Trophoblast cell (in vitro differentiated cells and primary cell): ENCODE results near the gene ADAM23.

ENCODE experiments used
- DNase-seq, 2 donors: peaks; one replicate each; pipeline ENCODE4 v3.0.0-alpha.2; 2016
- H2AFZ ChIP-seq: 2 replicates; pipeline ENCODE4 v1.6.1; 2013; ENCODE audit warnings: low read length, moderate library complexity, mild to moderate bottlenecking; ENCODE audit not compliant: insufficient read depth, poor library complexity
- H2AK5ac ChIP-seq: 2 replicates; pipeline ENCODE4 v1.6.1; 2013; ENCODE audit warnings: mild to moderate bottlenecking, low read length
- H2BK120ac ChIP-seq: 2 replicates; pipeline ENCODE4 v1.6.1; 2013; ENCODE audit warnings: low read length, mild to moderate bottlenecking, moderate library complexity; ENCODE audit not compliant: insufficient read depth, poor library complexity
- H2BK12ac ChIP-seq: 2 replicates; pipeline ENCODE4 v1.6.1; 2013; ENCODE audit warnings: mild to moderate bottlenecking, low read length, moderate library complexity
- H2BK5ac ChIP-seq: 2 replicates; pipeline ENCODE4 v1.6.1; 2013; ENCODE audit warnings: low read length, low read depth, moderate library complexity, mild to moderate bottlenecking; ENCODE audit not compliant: poor library complexity
- H3K14ac ChIP-seq: 2 replicates; pipeline ENCODE4 v1.6.1; 2013; ENCODE audit warnings: mild to moderate bottlenecking, low read length
- H3K18ac ChIP-seq: 2 replicates; pipeline ENCODE4 v1.6.1; 2013; ENCODE audit warnings: mild to moderate bottlenecking, low read length
- H3K23ac ChIP-seq: 2 replicates; pipeline ENCODE4 v1.6.1; 2013; ENCODE audit warnings: low read length
- H3K27ac ChIP-seq: 2 replicates; pipeline ENCODE4 v1.5.1; 2013; ENCODE audit warnings: low read depth, mild to moderate bottlenecking, inconsistent platforms, low read length, moderate library complexity
- H3K27me3 ChIP-seq: 2 replicates; pipeline ENCODE4 v1.6.1; 2013; ENCODE audit warnings: inconsistent platforms, mild to moderate bottlenecking, low read length, moderate library complexity; ENCODE audit not compliant: insufficient read depth
- H3K36me3 ChIP-seq, 2 experiments: 1 replicate in 1 of 2; 2 replicates in 1 of 2; pipeline ENCODE4 v1.6.1; 2013; ENCODE audit warnings: low read length in 2 of 2, mild to moderate bottlenecking in 2 of 2, moderate library complexity in 1 of 2; ENCODE audit not compliant: insufficient read depth in 2 of 2, control insufficient read depth in 1 of 2
- H3K4ac ChIP-seq: 2 replicates; pipeline ENCODE4 v1.6.1; 2013; ENCODE audit warnings: low read depth, mild to moderate bottlenecking, low read length, moderate library complexity
- H3K4me1 ChIP-seq, 2 experiments: 1 replicate in 1 of 2; 2 replicates in 1 of 2; pipeline ENCODE4 v1.6.1; 2013; ENCODE audit warnings: low read length in 2 of 2, mild to moderate bottlenecking in 2 of 2, moderate library complexity in 1 of 2; ENCODE audit not compliant: insufficient read depth in 2 of 2, control insufficient read depth in 1 of 2
- H3K4me2 ChIP-seq: 2 replicates; pipeline ENCODE4 v1.6.1; 2013; ENCODE audit warnings: inconsistent platforms, mild to moderate bottlenecking, low read length, moderate library complexity
- H3K4me3 ChIP-seq: 2 replicates; pipeline ENCODE4 v1.5.1; 2013; ENCODE audit warnings: mild to moderate bottlenecking, low read depth, low read length, inconsistent platforms
- H3K79me1 ChIP-seq: one replicate; pipeline ENCODE4 v1.6.1; 2013; ENCODE audit warnings: low read length
- H3K79me2 ChIP-seq: 2 replicates; pipeline ENCODE4 v1.6.1; 2013; ENCODE audit warnings: low read length, mild to moderate bottlenecking; ENCODE audit not compliant: control insufficient read depth, insufficient read depth, poor library complexity
- H3K9ac ChIP-seq: 2 replicates; pipeline ENCODE4 v1.6.1; 2013; ENCODE audit warnings: mild to moderate bottlenecking, low read length
- H3K9me3 ChIP-seq: 2 replicates; pipeline ENCODE4 v1.6.1; 2013; ENCODE audit warnings: low read depth, mild to moderate bottlenecking, control low read depth, inconsistent platforms, low read length; ENCODE audit not compliant: insufficient read depth
- H4K12ac ChIP-seq: 2 replicates; pipeline ENCODE4 v1.6.1; 2013; ENCODE audit warnings: low read depth, mild to moderate bottlenecking, low read length, moderate library complexity
- H4K8ac ChIP-seq: 2 replicates; pipeline ENCODE4 v1.6.1; 2013; ENCODE audit warnings: low read depth, mild to moderate bottlenecking, low read length, moderate library complexity
- H4K91ac ChIP-seq: one replicate; pipeline ENCODE4 v1.6.1; 2013; ENCODE audit warnings: low read depth, mild to moderate bottlenecking, low read length, moderate library complexity
- WGBS: extraction: QIAGEN DNeasy Blood & Tissue Kit; methylation state at CpG from one replicate; pipeline ENCODE4 v1.1.7; 2013; ENCODE audit warnings: missing lambda C conversion rate; ENCODE audit not compliant: insufficient read length, insufficient coverage; ENCODE audit errors: extremely low coverage; 5-methylcytosine and 5-hydroxymethylcytosine counted together

The ADAM23 gene

GRCh38 chr2:206430452-206430851 is 12.9 kb upstream of the ADAM23 start:
- Histone ChIP-seq H2BK5ac (no peak overlapping the region), H3K79me1 (no peaks in the 10 kb centered on the region), H2BK12ac (no peak overlapping the region), H3K4me2 (no peak overlapping the region), H4K91ac (no peak overlapping the region), H3K23ac (no peak overlapping the region), H3K18ac (no peak overlapping the region), H3K4me1 (no peaks in the 10 kb centered on the region), H3K27ac (no peak overlapping the region), H3K4ac (no peak overlapping the region), H3K14ac (no peak overlapping the region), H4K8ac (no peak overlapping the region), H3K36me3 (no peaks in the 10 kb centered on the region), H2AFZ (no peak overlapping the region), H3K9me3 (no peaks in the 10 kb centered on the region), H3K27me3 (no peaks in the 10 kb centered on the region), H4K12ac (no peak overlapping the region), H2AK5ac (no peak overlapping the region), H3K9ac (no peak overlapping the region), H3K4me3 (no peak overlapping the region), H3K79me2 (no peaks in the 10 kb centered on the region), H2BK120ac (no peak overlapping the region)
- WGBS: no CpG with 5 or more reads among the region's 2 CpGs
- no peak for DNase-seq

- WGBS: no CpG with 5 or more reads among the region's 3 CpGs
- no peak overlapping the region for H4K91ac ChIP-seq
Observed at GRCh38 chr2:206431439-206431838, 11.9 kb upstream of the ADAM23 start.

DNA sequence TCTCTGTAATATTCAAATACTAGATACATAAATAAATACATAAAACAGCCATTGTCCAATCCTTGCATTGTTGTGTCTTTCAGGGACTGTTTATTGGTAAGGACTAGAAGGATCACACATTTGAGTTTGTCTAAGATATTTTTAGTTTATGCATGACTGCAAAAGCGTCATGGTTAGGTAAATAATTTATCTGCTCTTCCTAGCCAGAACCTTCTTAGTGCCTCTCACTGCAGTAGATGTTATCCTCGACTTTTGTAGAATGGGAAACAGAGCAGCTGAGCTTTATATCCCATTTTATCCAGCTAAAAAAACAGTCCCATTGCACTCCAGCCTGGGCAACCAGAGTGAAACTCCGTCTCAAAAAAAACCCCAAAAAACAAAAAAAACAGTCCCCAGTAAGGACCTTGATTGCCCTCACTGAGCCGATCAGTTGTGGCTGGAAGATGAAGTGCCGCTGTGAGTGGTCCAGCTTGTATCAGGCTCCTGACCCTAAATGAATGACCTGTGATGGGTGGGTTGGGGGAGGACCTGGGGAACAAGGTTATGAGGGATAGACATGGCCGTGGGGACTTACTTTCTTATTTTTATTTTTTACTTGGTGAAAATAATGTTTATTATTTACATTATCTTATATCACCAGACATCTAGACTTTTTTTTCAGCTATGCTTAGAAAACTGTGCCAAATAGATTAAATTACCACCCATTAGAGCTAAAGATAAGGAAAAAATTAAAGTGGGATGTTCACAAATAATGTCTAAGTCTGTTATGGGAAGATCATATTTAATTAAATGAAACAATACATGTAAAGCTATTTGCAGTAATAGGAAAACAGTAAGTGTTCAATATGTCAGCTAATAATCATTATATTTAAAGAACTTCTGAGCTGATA is 10.9 kb upstream of the ADAM23 start:
- no peak overlapping the region for H2BK12ac ChIP-seq
- no peaks in the 10 kb centered on the region for H3K79me2 ChIP-seq
- no peak overlapping the region for H2AK5ac ChIP-seq
- no peak overlapping the region for H4K91ac ChIP-seq
- H3K4me2 ChIP-seq: no peak overlapping the region
- H3K36me3 ChIP-seq: no peaks in the 10 kb centered on the region
- no peaks in the 10 kb centered on the region for H3K4me1 ChIP-seq
- H4K12ac ChIP-seq: no peak overlapping the region
- no peak overlapping the region for H4K8ac ChIP-seq
- no peak for DNase-seq
- no peak overlapping the region for H3K27ac ChIP-seq
- H3K23ac ChIP-seq: no peak overlapping the region
- no CpG with 5 or more reads among the region's 6 CpGs for WGBS
- H3K14ac ChIP-seq: no peak overlapping the region
- no peak overlapping the region for H3K4me3 ChIP-seq
- no peak overlapping the region for H3K18ac ChIP-seq
- H2BK5ac ChIP-seq: no peak overlapping the region
- H3K27me3 ChIP-seq: no peaks in the 10 kb centered on the region
- H2BK120ac ChIP-seq: no peak overlapping the region
- no peak overlapping the region for H2AFZ ChIP-seq
- no peak overlapping the region for H3K9ac ChIP-seq
- no peaks in the 10 kb centered on the region for H3K79me1 ChIP-seq
- no peaks in the 10 kb centered on the region for H3K9me3 ChIP-seq
- H3K4ac ChIP-seq: no peak overlapping the region

More at GRCh38 chr2:206431439-206431838, 11.9 kb upstream of the ADAM23 start:
- Histone ChIP-seq H3K23ac (no peak overlapping the region), H2AK5ac (no peak overlapping the region), H3K4me2 (no peak overlapping the region), H3K79me1 (no peaks in the 10 kb centered on the region), H3K36me3 (no peaks in the 10 kb centered on the region), H2AFZ (no peak overlapping the region), H4K12ac (no peak overlapping the region), H2BK5ac (no peak overlapping the region), H3K4ac (no peak overlapping the region), H2BK120ac (no peak overlapping the region), H3K14ac (no peak overlapping the region), H3K18ac (no peak overlapping the region), H3K9ac (no peak overlapping the region), H3K9me3 (no peaks in the 10 kb centered on the region), H2BK12ac (no peak overlapping the region), H3K27ac (no peak overlapping the region), H3K79me2 (no peaks in the 10 kb centered on the region), H4K8ac (no peak overlapping the region), H3K27me3 (no peaks in the 10 kb centered on the region), H3K4me1 (no peaks in the 10 kb centered on the region), H3K4me3 (no peak overlapping the region)
- no peak for DNase-seq

GRCh38 chr2:206433190-206433589 is 10.1 kb upstream of the ADAM23 start:
- Histone ChIP-seq H2BK5ac (no peak overlapping the region), H3K79me1 (no peaks in the 10 kb centered on the region), H2BK120ac (no peak overlapping the region), H3K9ac (no peak overlapping the region), H3K4me2 (no peak overlapping the region), H3K9me3 (no peaks in the 10 kb centered on the region), H4K8ac (no peak overlapping the region), H3K4ac (no peak overlapping the region), H3K27ac (no peak overlapping the region), H3K79me2 (no peaks in the 10 kb centered on the region), H3K36me3 (no peaks in the 10 kb centered on the region), H3K27me3 (no peaks in the 10 kb centered on the region), H3K4me3 (no peak overlapping the region), H3K18ac (no peak overlapping the region), H2BK12ac (no peak overlapping the region), H2AK5ac (no peak overlapping the region), H3K23ac (no peak overlapping the region), H4K12ac (no peak overlapping the region), H4K91ac (no peak overlapping the region), H3K4me1 (no peaks in the 10 kb centered on the region), H2AFZ (no peak overlapping the region), H3K14ac (no peak overlapping the region)
- no peak for DNase-seq
